Stimulated activated CD4-positive, alpha-beta T cell treated with anti-CD3 and anti-CD28 coated beads, Interleukin-4, amount 100 ng/mL, for 4 hours (primary cell): ENCODE results near the gene SCARF2.
"Not testable (repeated sequence)": the region's sequence is repeated elsewhere in the genome, so short reads cannot be mapped to it uniquely, and the experiment has no call there.

Experiments used
- DNase-seq, 2 experiments: peaks; one replicate each; pipeline ENCODE4 v3.0.0-alpha.2; 2020

The SCARF2 gene

GRCh38 chr22:20405931-20406685 is 31.5 kb downstream of the SCARF2 start:
- DNase-seq = no peak

GRCh38 chr22:20405291-20405930 is 32.2 kb downstream of the SCARF2 start:
- DNase-seq = no peak

GRCh38 chr22:20404881-20405280 is 32.7 kb downstream of the SCARF2 start:
- DNase-seq = no peak

GRCh38 chr22:20403779-20404140 is 33.9 kb downstream of the SCARF2 start:
- DNase-seq = no peak

- DNase-seq = no peak
Observed at GRCh38 chr22:20402960-20403778, 34.5 kb downstream of the SCARF2 start.

- DNase-seq = no peak
Observed at GRCh38 chr22:20401376-20402014, 36.1 kb downstream of the SCARF2 start.

GRCh38 chr22:20400606-20401375 is 36.8 kb downstream of the SCARF2 start:
- no peak for DNase-seq

- DNase-seq = no peak
Observed at GRCh38 chr22:20399866-20400605, 37.6 kb downstream of the SCARF2 start.

GRCh38 chr22:20398420-20398819 is 39.2 kb downstream of the SCARF2 start:
- DNase-seq = no peak

- DNase-seq = no peak
Observed at GRCh38 chr22:20397498-20397897, 40.1 kb downstream of the SCARF2 start.

- no peak for DNase-seq
Observed at GRCh38 chr22:20396639-20397038, 41.0 kb downstream of the SCARF2 start.

GRCh38 chr22:20395907-20396287 is 41.7 kb downstream of the SCARF2 start:
- no peak for DNase-seq

GRCh38 chr22:20395181-20395906 is 42.3 kb downstream of the SCARF2 start:
- no peak for DNase-seq

GRCh38 chr22:20393705-20394476 is 43.7 kb downstream of the SCARF2 start, which contains the start of gene ZNF74:
Gene ZNF74, plus strand, starts transcription at chr22:20394151. Its CDS starts 478 bp downstream, at chr22:20394629.
- peak; percentile 78 to 79 for DNase-seq

GRCh38 chr22:20392983-20393704 is 44.5 kb downstream of the SCARF2 start:
- no peak for DNase-seq

- not testable (repeated sequence) for DNase-seq
Observed at GRCh38 chr22:20392365-20392881, 45.2 kb downstream of the SCARF2 start.

- DNase-seq = no peak
Observed at GRCh38 chr22:20391222-20391621, 46.4 kb downstream of the SCARF2 start.

- DNase-seq = no peak
Observed at GRCh38 chr22:20390394-20390907, 47.2 kb downstream of the SCARF2 start.

- no peak for DNase-seq
Observed at GRCh38 chr22:20389288-20389687, 48.3 kb downstream of the SCARF2 start.
